K562 (cell line): ENCODE data around the gene IPO11. TPM values are rescaled to one million over a fixed set of nuclear protein-coding genes. Genes with fewer than 3 reads are reported as not detected.

Experiments
- ARID1B ChIP-seq: fragments of 450-650 bp; IDR thresholded peaks from 2 replicates; pipeline ENCODE4 v1.6.1; 2016; ENCODE audit warnings: antibody characterized with exemption, mild to moderate bottlenecking, inconsistent platforms
- ETV6 ChIP-seq, 3 experiments: fragments of 150-350 bp in 1 of 3; sonication (generic) in 1 of 3; formaldehyde crosslinking in 1 of 3; IDR thresholded peaks; 2 replicates each; pipeline versions ENCODE4 v1.6.1 to v1.8.0; 2014 to 2022; ENCODE audit warnings: borderline replicate concordance in 2 of 3, low read depth in 2 of 3, antibody characterized with exemption in 1 of 3, low read length in 1 of 3, mild to moderate bottlenecking in 1 of 3, missing genetic modification reagents in 1 of 3
- FOXJ2 ChIP-seq: fragments of 200-800 bp; sonication (Bioruptor generic); IDR thresholded peaks from 2 replicates; pipeline ENCODE4 v1.6.1; 2016; ENCODE audit warnings: missing genetic modification characterization, missing compliant biosample characterization
- KAT2B ChIP-seq: IDR thresholded peaks from one replicate; pipeline ENCODE4 v1.6.1; 2012; ENCODE audit warnings: low read depth, mild to moderate bottlenecking, control low read depth, inconsistent platforms, low read length, moderate library complexity
- MEIS2 ChIP-seq: fragments of 450-650 bp; IDR thresholded peaks from 2 replicates; pipeline ENCODE4 v1.6.1; 2014; ENCODE audit warnings: mild to moderate bottlenecking; ENCODE audit not compliant: partially characterized antibody
- NONO ChIP-seq, 2 experiments: fragments of 200-400 bp in 1 of 2; fragments of 450-650 bp in 1 of 2; formaldehyde crosslinking in 1 of 2; IDR thresholded peaks; 2 replicates each; pipeline ENCODE4 v1.6.1; 2017; ENCODE audit warnings: low read depth in 2 of 2, mild to moderate bottlenecking in 2 of 2, moderate library complexity in 2 of 2, low read length in 1 of 2
- PML ChIP-seq: IDR thresholded peaks from 2 replicates; pipeline ENCODE4 v1.6.1; 2012; ENCODE audit warnings: low read length, inconsistent platforms
- POLR2AphosphoS2 ChIP-seq: IDR thresholded peaks from 2 replicates; pipeline ENCODE4 v1.6.1; 2012; ENCODE audit warnings: low read length, improper control_type of control experiment
- PTRF ChIP-seq: fragments of 450-650 bp; IDR thresholded peaks from 2 replicates; pipeline ENCODE4 v1.6.1; 2016; ENCODE audit warnings: mild to moderate bottlenecking, missing genetic modification characterization, missing compliant biosample characterization
- ZFPM2 ChIP-seq: fragments of 250-450 bp; sonication (Bioruptor Pico); IDR thresholded peaks from 2 replicates; pipeline ENCODE4 v1.5.1; 2022; ENCODE audit warnings: mild to moderate bottlenecking
- ZNF57 ChIP-seq: fragments of 450-650 bp; formaldehyde crosslinking; IDR thresholded peaks from 2 replicates; pipeline ENCODE4 v1.4.0; 2020; ENCODE audit warnings: mild to moderate bottlenecking, moderate library complexity
- polyA plus RNA-seq, 8 experiments: library from polyadenylated mRNA; depleted of rRNA in 4 of 8; stranded (reverse) in 5 of 8; unstranded in 3 of 8; fragments of >200 nt; fragmentation: Nextera tagmentation in 2 of 8; fragmentation: Illumina TruSeq in 1 of 8; extraction: Ambion mirVana in 2 of 8; extraction: Trizol in 1 of 8; gene quantifications; 2 replicates each; pipeline versions ENCODE4 v1.2.1 to v1.2.3, GENCODE V29; 2011 to 2014; ENCODE audit warnings: inconsistent platforms in 1 of 8, missing spikeins in 1 of 8
- total RNA-seq, 7 experiments: library from RNA; depleted of rRNA in 6 of 7; stranded (reverse); fragments of >200 nt in 6 of 7; fragmentation: Illumina TruSeq in 2 of 7; extraction: Trizol in 2 of 7; gene quantifications; 2 replicates each; pipeline versions ENCODE4 v1.2.1 to v1.2.3, GENCODE V29; 2011 to 2021; ENCODE audit warnings: low replicate concordance in 1 of 7
- TF ChIP-seq, protein P1 (sequence below), 2 experiments: fragments of 450-650 bp in 1 of 2; sonication (generic) in 1 of 2; formaldehyde crosslinking in 1 of 2; IDR thresholded peaks; 2 replicates each; pipeline versions ENCODE4 v1.7.1 to v1.9.0; 2016 to 2022; ENCODE audit warnings: inconsistent platforms in 1 of 2, mild to moderate bottlenecking in 1 of 2, missing genetic modification reagents in 1 of 2
- TF ChIP-seq, protein P2 (sequence below): sonication (generic); formaldehyde crosslinking; IDR thresholded peaks from 2 replicates; pipeline ENCODE4 v1.8.0; 2022; ENCODE audit warnings: missing genetic modification reagents, mild to moderate bottlenecking, moderate library complexity, borderline replicate concordance
- TF ChIP-seq, protein P3 (sequence below): fragments of 450-650 bp; IDR thresholded peaks from 2 replicates; pipeline ENCODE4 v1.6.1; 2016; ENCODE audit warnings: antibody characterized with exemption

IPO11 gene
- total and polyA plus RNA-seq, 9 of the 15 experiments (the other 6 are each of a cell fraction or from before 2014, with no cell fraction given) = 38.7 to 96.0 (median 70.9) TPM

DNA sequence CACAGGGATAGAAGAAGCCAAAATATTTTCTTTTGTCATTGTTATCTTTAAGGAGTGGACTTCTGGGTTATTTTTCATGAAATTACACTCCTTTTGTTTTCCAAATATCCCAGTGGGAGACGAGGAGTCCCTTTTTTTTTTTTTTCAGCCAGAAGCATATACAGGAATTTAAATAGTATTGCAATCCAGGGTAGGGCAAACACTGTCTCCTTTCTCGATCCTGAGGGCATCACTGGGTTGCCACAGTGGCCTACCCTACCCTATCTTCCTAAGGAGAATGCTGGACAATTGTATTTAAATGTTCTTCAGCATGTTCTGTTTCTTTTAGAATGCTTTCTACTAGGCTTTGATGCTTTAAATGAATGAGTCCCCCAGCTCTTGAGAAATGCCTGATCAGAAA lies 214.0 kb downstream of the IPO11 start (continued):
- TF ChIP-seq, protein P1, sequence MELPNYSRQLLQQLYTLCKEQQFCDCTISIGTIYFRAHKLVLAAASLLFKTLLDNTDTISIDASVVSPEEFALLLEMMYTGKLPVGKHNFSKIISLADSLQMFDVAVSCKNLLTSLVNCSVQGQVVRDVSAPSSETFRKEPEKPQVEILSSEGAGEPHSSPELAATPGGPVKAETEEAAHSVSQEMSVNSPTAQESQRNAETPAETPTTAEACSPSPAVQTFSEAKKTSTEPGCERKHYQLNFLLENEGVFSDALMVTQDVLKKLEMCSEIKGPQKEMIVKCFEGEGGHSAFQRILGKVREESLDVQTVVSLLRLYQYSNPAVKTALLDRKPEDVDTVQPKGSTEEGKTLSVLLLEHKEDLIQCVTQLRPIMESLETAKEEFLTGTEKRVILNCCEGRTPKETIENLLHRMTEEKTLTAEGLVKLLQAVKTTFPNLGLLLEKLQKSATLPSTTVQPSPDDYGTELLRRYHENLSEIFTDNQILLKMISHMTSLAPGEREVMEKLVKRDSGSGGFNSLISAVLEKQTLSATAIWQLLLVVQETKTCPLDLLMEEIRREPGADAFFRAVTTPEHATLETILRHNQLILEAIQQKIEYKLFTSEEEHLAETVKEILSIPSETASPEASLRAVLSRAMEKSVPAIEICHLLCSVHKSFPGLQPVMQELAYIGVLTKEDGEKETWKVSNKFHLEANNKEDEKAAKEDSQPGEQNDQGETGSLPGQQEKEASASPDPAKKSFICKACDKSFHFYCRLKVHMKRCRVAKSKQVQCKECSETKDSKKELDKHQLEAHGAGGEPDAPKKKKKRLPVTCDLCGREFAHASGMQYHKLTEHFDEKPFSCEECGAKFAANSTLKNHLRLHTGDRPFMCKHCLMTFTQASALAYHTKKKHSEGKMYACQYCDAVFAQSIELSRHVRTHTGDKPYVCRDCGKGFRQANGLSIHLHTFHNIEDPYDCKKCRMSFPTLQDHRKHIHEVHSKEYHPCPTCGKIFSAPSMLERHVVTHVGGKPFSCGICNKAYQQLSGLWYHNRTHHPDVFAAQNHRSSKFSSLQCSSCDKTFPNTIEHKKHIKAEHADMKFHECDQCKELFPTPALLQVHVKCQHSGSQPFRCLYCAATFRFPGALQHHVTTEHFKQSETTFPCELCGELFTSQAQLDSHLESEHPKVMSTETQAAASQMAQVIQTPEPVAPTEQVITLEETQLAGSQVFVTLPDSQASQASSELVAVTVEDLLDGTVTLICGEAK (IDR thresholded peaks at IDR 0.05) = no peak
- TF ChIP-seq, protein P1 (CRISPR knock-in tag; IDR thresholded peaks at IDR 0.05) = no peak
- TF ChIP-seq POLR2AphosphoS2 (no peak), PML (no peak), FOXJ2 (no peak), NONO (IDR thresholded peaks at IDR 0.05; ENCODE audit: low read depth in 2 of 2, low read length in 1 of 2) (no peak), KAT2B (no peak), ZNF57 (CRISPR knock-in tag) (no peak), ARID1B (no peak), PTRF (tag) (no peak), ETV6 (IDR thresholded peaks at IDR 0.05; ENCODE audit: borderline replicate concordance in 1 of 2, low read depth in 2 of 2, low read length in 1 of 2) (no peak), ETV6 (CRISPR knock-in tag; IDR thresholded peaks at IDR 0.05; ENCODE audit: borderline replicate concordance) (no peak), ZFPM2 (CRISPR knock-in tag) (no peak), MEIS2 (no peak)
- TF ChIP-seq, protein P2, sequence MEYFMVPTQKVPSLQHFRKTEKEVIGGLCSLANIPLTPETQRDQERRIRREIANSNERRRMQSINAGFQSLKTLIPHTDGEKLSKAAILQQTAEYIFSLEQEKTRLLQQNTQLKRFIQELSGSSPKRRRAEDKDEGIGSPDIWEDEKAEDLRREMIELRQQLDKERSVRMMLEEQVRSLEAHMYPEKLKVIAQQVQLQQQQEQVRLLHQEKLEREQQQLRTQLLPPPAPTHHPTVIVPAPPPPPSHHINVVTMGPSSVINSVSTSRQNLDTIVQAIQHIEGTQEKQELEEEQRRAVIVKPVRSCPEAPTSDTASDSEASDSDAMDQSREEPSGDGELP = no peak
- TF ChIP-seq, protein P3, sequence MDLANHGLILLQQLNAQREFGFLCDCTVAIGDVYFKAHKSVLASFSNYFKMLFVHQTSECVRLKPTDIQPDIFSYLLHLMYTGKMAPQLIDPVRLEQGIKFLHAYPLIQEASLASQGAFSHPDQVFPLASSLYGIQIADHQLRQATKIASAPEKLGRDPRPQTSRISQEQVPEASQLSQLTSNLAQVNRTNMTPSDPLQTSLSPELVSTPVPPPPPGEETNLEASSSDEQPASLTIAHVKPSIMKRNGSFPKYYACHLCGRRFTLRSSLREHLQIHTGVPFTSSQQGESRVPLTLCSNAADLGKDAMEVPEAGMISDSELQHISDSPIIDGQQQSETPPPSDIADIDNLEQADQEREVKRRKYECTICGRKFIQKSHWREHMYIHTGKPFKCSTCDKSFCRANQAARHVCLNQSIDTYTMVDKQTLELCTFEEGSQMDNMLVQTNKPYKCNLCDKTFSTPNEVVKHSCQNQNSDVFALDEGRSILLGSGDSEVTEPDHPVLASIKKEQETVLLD = no peak
